ENCODE results near the gene SVBP. TPM values are rescaled to one million over a fixed set of nuclear protein-coding genes. Genes with fewer than 3 reads are reported as not detected.

SVBP gene
- total and polyA plus RNA-seq, 2 donors (not counting 1 experiment from before 2014, with no cell fraction given), result 12.6 to 21.9 TPM

DNA sequence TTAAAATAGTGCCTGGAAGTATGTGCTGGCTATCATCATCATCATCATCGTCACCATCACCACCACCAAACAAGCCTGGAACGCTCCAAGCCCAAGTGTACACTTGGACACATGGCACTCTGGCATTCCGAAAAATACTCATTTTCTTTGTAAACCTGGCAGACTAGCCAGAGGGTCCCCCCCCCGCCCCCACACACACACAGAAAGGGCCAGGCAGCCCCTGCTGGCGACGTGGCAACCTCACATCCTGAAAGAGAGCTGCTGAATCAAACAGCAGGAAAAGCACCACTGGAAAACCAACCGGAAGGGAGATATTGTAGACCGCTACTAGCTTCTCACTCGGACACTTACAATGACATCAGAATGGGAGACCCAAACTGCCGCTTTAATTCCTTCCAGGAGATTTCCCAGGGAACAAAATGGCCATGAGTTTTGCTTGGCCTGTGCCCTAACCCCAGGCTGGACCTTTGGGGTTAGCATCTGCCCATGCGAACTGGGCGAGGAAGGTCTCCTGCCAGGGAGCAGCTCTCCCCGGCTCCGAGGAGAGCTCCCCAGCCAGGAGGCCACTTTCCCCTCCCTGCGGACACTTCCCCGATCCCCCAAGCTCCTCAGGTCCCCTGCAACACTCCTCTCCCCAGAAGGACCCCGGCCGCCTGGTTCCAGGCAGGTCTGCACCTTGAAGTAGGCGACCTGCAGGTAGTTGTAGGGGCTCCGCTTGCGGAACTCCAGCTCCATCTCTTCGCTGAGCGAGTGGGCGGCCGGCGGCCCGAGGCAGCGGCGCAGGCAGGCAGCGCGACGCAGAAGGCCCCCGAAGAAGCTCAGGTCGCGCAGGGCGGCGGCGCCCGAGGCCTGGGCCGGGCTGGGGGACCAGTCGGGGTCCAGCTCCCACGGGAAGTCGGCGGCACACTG, 51.1 kb downstream of the SVBP start:
- intact Hi-C loops (cut with micrococcal nuclease), result loop anchor here (2.0 to 10.0 kb wide), 6 partner anchors 107 to 1266 kb away; partner anchors contain the start of genes CFAP57, EBNA1BP2, ELOVL1 and IPO13
- no peaks in the 10 kb centered on the region for H3K27me3 Mint-ChIP-seq
- Histone ChIP-seq H3K36me3 (replicated peaks in 1 of 2; ENCODE audit: control extremely low read depth in 1 of 2, control insufficient read depth in 1 of 2, extremely low read depth in 1 of 2, insufficient read depth in 2 of 2, low read length in 1 of 2) (peaks cover 0 to 2% of the 10 kb centered on the region in 2 experiments), H3K9ac (ENCODE audit: low read length) (peak overlapping the region; percentile 80), H4K20me1 (ENCODE audit: control insufficient read depth, insufficient read depth, low read length, poor library complexity, severe bottlenecking) (no peaks in the 10 kb centered on the region), H3K9me3 (ENCODE audit: control extremely low read depth in 1 of 3, control insufficient read depth in 2 of 3, insufficient read depth in 1 of 3, low read length in 2 of 3) (no peaks in the 10 kb centered on the region), H3K4me2 (replicated peaks; ENCODE audit: low read depth, low read length, poor library complexity, severe bottlenecking) (peak overlapping the region; percentile 84), H2AFZ (ENCODE audit: insufficient read depth, low read depth, low read length, poor library complexity, severe bottlenecking) (peak overlapping the region; percentile 92), H3K27ac (ENCODE audit: low read length in 2 of 2) (peak overlapping the region in 1 of 2 donors; percentile 68), H3K27me3 (replicated peaks in 1 of 4; ENCODE audit: control extremely low read depth in 1 of 4, control insufficient read depth in 3 of 4, insufficient read depth in 4 of 4, low read length in 3 of 4) (no peaks in the 10 kb centered on the region), H3K4me1 (ENCODE audit: control insufficient read depth in 2 of 2, insufficient read depth in 2 of 2, low read length in 2 of 2) (peaks cover 27 to 31% of the 10 kb centered on the region in 2 donors), H3K79me2 (ENCODE audit: control insufficient read depth, insufficient read depth, low read length) (peaks cover 83% of the 10 kb centered on the region), H3K4me3 (ENCODE audit: control extremely low read depth in 1 of 5, extremely low read depth in 1 of 5, insufficient read depth in 1 of 5, low read depth in 2 of 5, low read length in 4 of 5) (peak overlapping the region; percentile 54 to 92 (median 75))
- CTCF ChIA-PET, result interaction anchor here (0.8 to 2.8 kb wide), 16 partner anchors 9 to 309 kb away, joined by 3 to 27 read pairs (median 4); partner anchors contain the start of genes PPIH, YBX1 and ZNF691
- H3K27ac Mint-ChIP-seq, result no peak overlapping the region
- H3K4me1 Mint-ChIP-seq, result peaks cover 24% of the 10 kb centered on the region
- DNase-seq (peak; percentile 65), ATAC-seq (ENCODE audit: low read depth) (peak; percentile 2)
- WGBS (ENCODE audit: insufficient coverage), result under 1% methylated on average over 38 of the region's 44 CpGs
- no peak for TF ChIP-seq EZH2 (IDR thresholded peaks at IDR 0.05; ENCODE audit: borderline replicate concordance, insufficient read depth, low read depth, low read length, poor library complexity, severe bottlenecking)
- TF ChIP-seq, protein P1, sequence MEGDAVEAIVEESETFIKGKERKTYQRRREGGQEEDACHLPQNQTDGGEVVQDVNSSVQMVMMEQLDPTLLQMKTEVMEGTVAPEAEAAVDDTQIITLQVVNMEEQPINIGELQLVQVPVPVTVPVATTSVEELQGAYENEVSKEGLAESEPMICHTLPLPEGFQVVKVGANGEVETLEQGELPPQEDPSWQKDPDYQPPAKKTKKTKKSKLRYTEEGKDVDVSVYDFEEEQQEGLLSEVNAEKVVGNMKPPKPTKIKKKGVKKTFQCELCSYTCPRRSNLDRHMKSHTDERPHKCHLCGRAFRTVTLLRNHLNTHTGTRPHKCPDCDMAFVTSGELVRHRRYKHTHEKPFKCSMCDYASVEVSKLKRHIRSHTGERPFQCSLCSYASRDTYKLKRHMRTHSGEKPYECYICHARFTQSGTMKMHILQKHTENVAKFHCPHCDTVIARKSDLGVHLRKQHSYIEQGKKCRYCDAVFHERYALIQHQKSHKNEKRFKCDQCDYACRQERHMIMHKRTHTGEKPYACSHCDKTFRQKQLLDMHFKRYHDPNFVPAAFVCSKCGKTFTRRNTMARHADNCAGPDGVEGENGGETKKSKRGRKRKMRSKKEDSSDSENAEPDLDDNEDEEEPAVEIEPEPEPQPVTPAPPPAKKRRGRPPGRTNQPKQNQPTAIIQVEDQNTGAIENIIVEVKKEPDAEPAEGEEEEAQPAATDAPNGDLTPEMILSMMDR (IDR thresholded peaks at IDR 0.05), result peak; percentile 53
- POLR2A ChIA-PET, result interaction anchor here (0.5 to 2.3 kb wide), 9 partner anchors 12 to 1301 kb away, joined by 3 to 22 read pairs (median 3); partner anchors contain the start of genes MED8, PPIH, SZT2 and TMEM269
- no peaks in the 10 kb centered on the region for H3K9me3 Mint-ChIP-seq (ENCODE audit: insufficient read depth)
- H3K4me3 Mint-ChIP-seq, result no peak overlapping the region
